Kidney (tissue), 14 donors: ENCODE results near the gene CCDC86. TPM values are rescaled to one million over a fixed set of nuclear protein-coding genes. Genes with fewer than 3 reads are reported as not detected.

ENCODE experiments used
- DNase-seq, 5 donors: peaks; one replicate each; pipeline ENCODE4 v3.0.0-alpha.2; 2013 to 2020
- FAIRE-seq: peaks from 2 replicates; lab custom pipeline; 2012; peaks lifted over from hg19 to GRCh38; lab: Jason Lieb, UNC
- H3K27ac ChIP-seq, 2 donors: one replicate each; pipeline ENCODE4 v1.7.0; 2013; ENCODE audit warnings: low read depth in 2 of 2, low read length in 2 of 2, inconsistent platforms in 1 of 2
- H3K27me3 ChIP-seq: one replicate; pipeline ENCODE4 v1.7.1; 2013; ENCODE audit warnings: low read length, inconsistent platforms; ENCODE audit not compliant: control insufficient read depth, insufficient read depth
- H3K36me3 ChIP-seq, 3 donors: one replicate each; pipeline versions ENCODE4 v1.7.0 to v1.7.1; 2013; ENCODE audit warnings: low read length in 3 of 3, control low read depth in 1 of 3, inconsistent platforms in 1 of 3; ENCODE audit not compliant: insufficient read depth in 3 of 3, control insufficient read depth in 2 of 3
- H3K4me1 ChIP-seq, 3 donors: one replicate each; pipeline versions ENCODE4 v1.7.0 to v1.7.1; 2013; ENCODE audit warnings: low read length in 3 of 3, inconsistent platforms in 1 of 3, low read depth in 1 of 3; ENCODE audit not compliant: control insufficient read depth in 2 of 3, insufficient read depth in 2 of 3
- H3K4me3 ChIP-seq, 3 donors: one replicate each; pipeline versions ENCODE4 v1.7.0 to v1.8.1; 2013; ENCODE audit warnings: low read length in 3 of 3, control low read depth in 1 of 3, inconsistent platforms in 1 of 3
- H3K9ac ChIP-seq, 3 donors: one replicate each; pipeline versions ENCODE4 v1.7.0 to v1.7.1; 2013; ENCODE audit warnings: low read length in 3 of 3, control low read depth in 1 of 3, inconsistent platforms in 1 of 3
- H3K9me3 ChIP-seq, 3 donors: one replicate each; pipeline versions ENCODE4 v1.7.0 to v1.7.1; 2013; ENCODE audit warnings: low read length in 3 of 3, control low read depth in 1 of 3, inconsistent platforms in 1 of 3; ENCODE audit not compliant: control insufficient read depth in 2 of 3, insufficient read depth in 1 of 3
- CTCF ChIP-seq: IDR thresholded peaks from 3 replicates; pipeline ENCODE4 v1.5.1; 2012; ENCODE audit warnings: mild to moderate bottlenecking, moderate library complexity, borderline replicate concordance; ENCODE audit not compliant: insufficient read depth; ENCODE audit errors: extremely low read depth
- intact Hi-C: fragments of 100-400 bp; cut with DNase I; formaldehyde crosslinking; loops from one replicate; pipeline ENCODE4 v1.11.1; 2022
- polyA plus RNA-seq: library from polyadenylated mRNA; stranded (reverse); fragments of 350-450 nt; fragmentation: Illumina TruSeq; extraction: RNeasy Lipid Tissue Mini Kit (QIAGEN cat#74804); gene quantifications from one replicate; pipeline ENCODE4 v1.2.3, GENCODE V29; 2014; ENCODE audit warnings: low read depth, low replicate concordance; ENCODE audit not compliant: insufficient read depth
- total RNA-seq: library from RNA; stranded (reverse); fragmentation: NEBNext Ultra II Directional; extraction: Animal tissue kit (Norgen Biotek cat#: 25700); gene quantifications from one replicate; pipeline ENCODE4 v1.2.1, GENCODE V29; 2021
- donor health status: control.
- donor health status: control.
- donor health status: control.
- donor health status: control.
- donor health status: control.
- donor health status: DM: yes; HTN: yes; CAD: no.
- donor health status: Normal renal cell carcinoma (clear cell type).

The CCDC86 gene
- total and polyA plus RNA-seq, 2 donors from 2014 or later = 15.9 to 18.9 TPM

- Histone ChIP-seq H3K4me1 (no peaks in the 10 kb centered on the region), H3K36me3 (no peaks in the 10 kb centered on the region), H3K27me3 (no peaks in the 10 kb centered on the region), H3K9ac (no peak overlapping the region), H3K4me3 (no peak overlapping the region), H3K9me3 (no peaks in the 10 kb centered on the region), H3K27ac (no peak overlapping the region)
- no peak for FAIRE-seq
- intact Hi-C loops = loop anchor here (5.0 to 10.0 kb wide), 2 partner anchors 66 to 343 kb away; no protein-coding TSS in a partner anchor
- DNase-seq = no peak
- no peak for TF ChIP-seq CTCF
Measured at GRCh38 chr11:60831501-60832079, 10.3 kb upstream of the CCDC86 start.

- Histone ChIP-seq H3K4me3 (no peak overlapping the region), H3K9me3 (no peaks in the 10 kb centered on the region), H3K9ac (no peak overlapping the region), H3K36me3 (no peaks in the 10 kb centered on the region), H3K27ac (no peak overlapping the region), H3K27me3 (no peaks in the 10 kb centered on the region), H3K4me1 (no peaks in the 10 kb centered on the region)
- intact Hi-C loops = loop anchor here (5.0 to 10.0 kb wide), 2 partner anchors 62 to 340 kb away; no protein-coding TSS in a partner anchor
- TF ChIP-seq CTCF = no peak
- FAIRE-seq (no peak), DNase-seq (no peak)
Measured at GRCh38 chr11:60834742-60835533, 7.0 kb upstream of the CCDC86 start.

DNA sequence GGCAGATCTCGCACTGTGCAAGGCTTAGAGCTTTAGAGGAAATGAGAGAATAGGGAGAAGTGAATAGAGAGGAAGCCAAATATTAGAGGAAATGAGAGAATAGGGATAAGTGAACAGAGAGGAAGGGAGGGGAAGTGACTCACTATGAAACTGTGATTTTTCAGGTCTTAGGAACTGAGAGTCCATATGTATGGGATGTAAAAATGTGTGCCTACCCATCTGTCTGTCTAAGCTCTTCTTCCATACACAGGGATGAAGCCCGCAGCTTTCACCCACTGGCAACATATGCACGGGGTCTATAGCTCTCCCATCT is 6.4 kb upstream of the CCDC86 start:
- intact Hi-C loops = loop anchor here (10.0 kb wide), 1 partner anchor 339 kb away; no protein-coding TSS in a partner anchor
- Histone ChIP-seq H3K9me3 (no peaks in the 10 kb centered on the region), H3K9ac (no peak overlapping the region), H3K4me1 (no peaks in the 10 kb centered on the region), H3K27ac (no peak overlapping the region), H3K4me3 (no peak overlapping the region), H3K36me3 (no peaks in the 10 kb centered on the region), H3K27me3 (no peaks in the 10 kb centered on the region)
- no peak for TF ChIP-seq CTCF
- FAIRE-seq (no peak), DNase-seq (no peak)
